ENCODE data around the gene CLEC2D.

GRCh38 chr12:9692909-9693308 lies 23.4 kb downstream of the CLEC2D start:
- TF ChIP-seq SUZ12 (IDR thresholded peaks at IDR 0.05; ENCODE audit: extremely low read depth, insufficient read depth, insufficient read length), result no peak
- no peak for TF ChIP-seq YY1 (IDR thresholded peaks at IDR 0.05; ENCODE audit: insufficient read depth, insufficient read length)

Data from NT2/D1 (cell line).